Posterior cingulate gyrus (tissue), 11 donors: Measurements from ENCODE around the gene EVA1A.

ENCODE experiments used
- DNase-seq, 10 donors: peaks; one replicate each; pipeline versions ENCODE4 v3.0.0 to v3.0.0-alpha.2; 2020 to 2021; ENCODE audit warnings: mixed read lengths in 3 of 10
- intact Hi-C: fragments of 100-400 bp; cut with DNase I; formaldehyde crosslinking; loops from one replicate; pipeline ENCODE4 v1.15.1; 2023

Gene EVA1A

GRCh38 chr2:75547345-75548035, 13.2 kb downstream of the EVA1A start:
- intact Hi-C loops, result no loop called here
- no peak for DNase-seq

GRCh38 chr2:75545922-75546321, 14.8 kb downstream of the EVA1A start:
- DNase-seq, result no peak
- intact Hi-C loops, result no loop called here

GRCh38 chr2:75545387-75545786, 15.4 kb downstream of the EVA1A start:
- DNase-seq, result no peak
- intact Hi-C loops, result no loop called here

- DNase-seq, result no peak
- intact Hi-C loops, result no loop called here
Measured at GRCh38 chr2:75543446-75543845, 17.3 kb downstream of the EVA1A start.

- no peak for DNase-seq
- intact Hi-C loops, result no loop called here
Measured at GRCh38 chr2:75541430-75541829, 19.3 kb downstream of the EVA1A start.

- no peak for DNase-seq
- intact Hi-C loops, result no loop called here
Measured at GRCh38 chr2:75540994-75541393, 19.7 kb downstream of the EVA1A start.

- intact Hi-C loops, result no loop called here
- DNase-seq, result no peak
Measured at GRCh38 chr2:75539955-75540716, 20.6 kb downstream of the EVA1A start.

- no peak for DNase-seq
- intact Hi-C loops, result no loop called here
Measured at GRCh38 chr2:75538521-75539490, 21.9 kb downstream of the EVA1A start.

- intact Hi-C loops, result no loop called here
- no peak for DNase-seq
Measured at GRCh38 chr2:75537658-75538057, 23.1 kb downstream of the EVA1A start.

- DNase-seq, result no peak
- intact Hi-C loops, result no loop called here
Measured at GRCh38 chr2:75533135-75533534, 27.6 kb downstream of the EVA1A start.

GRCh38 chr2:75532488-75532887, 28.3 kb downstream of the EVA1A start:
- intact Hi-C loops, result no loop called here

GRCh38 chr2:75528221-75528977, 32.3 kb downstream of the EVA1A start:
- intact Hi-C loops, result no loop called here

More at GRCh38 chr2:75532488-75532887, 28.3 kb downstream of the EVA1A start:
- DNase-seq, result no peak

GRCh38 chr2:75527676-75528075, 33.1 kb downstream of the EVA1A start:
- intact Hi-C loops, result no loop called here
- DNase-seq, result no peak

More at GRCh38 chr2:75528221-75528977, 32.3 kb downstream of the EVA1A start:
- no peak for DNase-seq

GRCh38 chr2:75526842-75527241, 33.9 kb downstream of the EVA1A start:
- intact Hi-C loops, result no loop called here
- no peak for DNase-seq

GRCh38 chr2:75525434-75526310, 35.1 kb downstream of the EVA1A start:
- intact Hi-C loops, result no loop called here
- no peak for DNase-seq

GRCh38 chr2:75524276-75524911, 36.3 kb downstream of the EVA1A start:
- intact Hi-C loops, result no loop called here
- no peak for DNase-seq

- intact Hi-C loops, result no loop called here
- no peak for DNase-seq
Measured at GRCh38 chr2:75523313-75524275, 37.1 kb downstream of the EVA1A start.
